Stimulated activated CD4-positive, alpha-beta T cell treated with anti-CD3 and anti-CD28 coated beads, Interleukin-12 subunit alpha, Interleukin-12 subunit beta, amount 100 ng/mL, for 48 hours (primary cell): Measurements from ENCODE around the gene SLC38A7.
"Not testable (repeated sequence)": the region's sequence is repeated elsewhere in the genome, so short reads cannot be mapped to it uniquely, and the experiment has no call there.

ENCODE experiments used
- DNase-seq, 3 donors: peaks; one replicate each; pipeline ENCODE4 v3.0.0-alpha.2; 2020; ENCODE audit warnings: low read depth in 2 of 3, low spot score in 1 of 3

The SLC38A7 gene

GRCh38 chr16:58679763-58680162 is 4.8 kb downstream of the SLC38A7 start:
- DNase-seq = no peak

- no peak for DNase-seq
Measured at GRCh38 chr16:58678716-58679115, 5.9 kb downstream of the SLC38A7 start.

- no peak for DNase-seq
Measured at GRCh38 chr16:58678269-58678668, 6.3 kb downstream of the SLC38A7 start.

- no peak for DNase-seq
Measured at GRCh38 chr16:58670946-58671583, 13.5 kb downstream of the SLC38A7 start.

- DNase-seq = no peak
Measured at GRCh38 chr16:58670177-58670576, 14.4 kb downstream of the SLC38A7 start.

GRCh38 chr16:58665200-58665599 is 19.4 kb downstream of the SLC38A7 start:
- no peak for DNase-seq

GRCh38 chr16:58661199-58661830 is 23.3 kb downstream of the SLC38A7 start:
- DNase-seq = no peak

- not testable (repeated sequence) for DNase-seq
Measured at GRCh38 chr16:58659911-58660310, 24.7 kb downstream of the SLC38A7 start.

- no peak for DNase-seq
Measured at GRCh38 chr16:58658796-58659211, 25.8 kb downstream of the SLC38A7 start.

- no peak for DNase-seq
Measured at GRCh38 chr16:58656899-58657298, 27.7 kb downstream of the SLC38A7 start.

- no peak for DNase-seq
Measured at GRCh38 chr16:58655215-58655596, 29.4 kb downstream of the SLC38A7 start.

- no peak for DNase-seq
Measured at GRCh38 chr16:58654560-58655214, 29.9 kb downstream of the SLC38A7 start.

- no peak for DNase-seq
Measured at GRCh38 chr16:58652741-58653140, 31.8 kb downstream of the SLC38A7 start.

- no peak for DNase-seq
Measured at GRCh38 chr16:58651965-58652348, 32.6 kb downstream of the SLC38A7 start.

- DNase-seq = no peak
Measured at GRCh38 chr16:58649707-58650106, 34.9 kb downstream of the SLC38A7 start.

GRCh38 chr16:58647107-58647506 is 37.5 kb downstream of the SLC38A7 start:
- DNase-seq = no peak

GRCh38 chr16:58644765-58645487 is 39.6 kb downstream of the SLC38A7 start:
- no peak for DNase-seq

- DNase-seq = no peak
Measured at GRCh38 chr16:58644108-58644507, 40.5 kb downstream of the SLC38A7 start.

GRCh38 chr16:58640949-58641348 is 43.6 kb downstream of the SLC38A7 start:
- no peak for DNase-seq

- DNase-seq = no peak
Measured at GRCh38 chr16:58639836-58640235, 44.7 kb downstream of the SLC38A7 start.

- no peak for DNase-seq
Measured at GRCh38 chr16:58639230-58639629, 45.3 kb downstream of the SLC38A7 start.
